HCT116 (cell line): ENCODE data around the gene EXOC4. TPM values are rescaled to one million over a fixed set of nuclear protein-coding genes. Genes with fewer than 3 reads are reported as not detected.

ENCODE experiments used
- ATAC-seq: fragments of 200-7000 bp; cut with Tn5 transposase; 2 replicates; pipeline ENCODE4 v1.9.1; 2020; ENCODE audit warnings: mild to moderate bottlenecking, moderate library complexity
- BruUV-seq: library from RNA; stranded (reverse); fragments of 400-500 nt; replicated peaks from 2 replicates; lab custom pipeline; 2021; lab: Mats Ljungman, UMichigan
- CTCF ChIA-PET: fragments of 300-600 bp; sonication (Branson Sonifier 250); formaldehyde crosslinking; loops from one replicate; lab custom pipeline; 2021; ENCODE audit warnings: antibody characterized with exemption; lab: Charles Lee
- POLR2A ChIA-PET: fragments of 300-600, 350-600 bp; sonication (Branson Sonifier 250); formaldehyde crosslinking; loops from one replicate; lab custom pipeline; 2021; ENCODE audit warnings: antibody characterized with exemption; lab: Charles Lee
- RAD21 ChIA-PET, 2 experiments: fragments of 300-600 bp; sonication (Branson Sonifier 250); formaldehyde crosslinking; loops; one replicate each; lab custom pipeline; 2023; ENCODE audit warnings: low total read pairs in 2 of 2; ENCODE audit not compliant: uncharacterized antibody in 2 of 2, unreplicated experiment in 2 of 2, low non-redundant PET in 1 of 2; lab: Charles Lee
- DNase-seq: peaks from one replicate; pipeline ENCODE4 v3.0.0-alpha.2; 2010; ENCODE audit warnings: low read depth, low spot score
- H2AFZ ChIP-seq: fragments of 200-600 bp; shearing (Covaris generic), sonication (generic); 2 replicates; pipeline ENCODE4 v1.6.1; 2017; ENCODE audit warnings: low read depth, mixed run types, mixed read lengths, antibody characterized with exemption, low read length; ENCODE audit not compliant: poor library complexity, severe bottlenecking
- H3K27ac ChIP-seq: 2 replicates; pipeline ENCODE4 v1.5.1; 2012; ENCODE audit warnings: low read depth, low read length
- H3K27me3 ChIP-seq: fragments of 200-600 bp; sonication (generic); 2 replicates; pipeline ENCODE4 v1.6.1; 2016; ENCODE audit warnings: mixed run types, low read length, mixed read lengths; ENCODE audit not compliant: insufficient read depth
- H3K36me3 ChIP-seq, 2 experiments: fragments of 200-500 bp in 1 of 2; fragments of 200-600 bp in 1 of 2; sonication (Bioruptor generic) in 1 of 2; sonication (generic) in 1 of 2; 2 replicates each; pipeline versions ENCODE4 v1.5.1 to v1.6.1; 2014 to 2016; ENCODE audit warnings: low read length in 2 of 2, inconsistent platforms in 1 of 2, mixed read lengths in 1 of 2, mixed run types in 1 of 2; ENCODE audit not compliant: insufficient read depth in 2 of 2, control insufficient read depth in 1 of 2
- H3K4me1 ChIP-seq, 2 experiments: fragments of 200-600 bp in 1 of 2; sonication (generic) in 1 of 2; 2 replicates each; pipeline versions ENCODE4 v1.5.1 to v1.6.1; 2012 to 2017; ENCODE audit warnings: low read length in 2 of 2, inconsistent platforms in 1 of 2, mild to moderate bottlenecking in 1 of 2, mixed read lengths in 1 of 2, mixed run types in 1 of 2, moderate library complexity in 1 of 2; ENCODE audit not compliant: insufficient read depth in 2 of 2, control insufficient read depth in 1 of 2
- H3K4me2 ChIP-seq: fragments of 200-600 bp; sonication (generic); 2 replicates; pipeline ENCODE4 v1.6.1; 2017; ENCODE audit warnings: mixed run types, low read length, mixed read lengths
- H3K4me3 ChIP-seq, 2 experiments: fragments of 200-600 bp in 1 of 2; sonication (generic) in 1 of 2; replicated peaks in 1 of 2; 2 replicates each; pipeline ENCODE4 v1.5.1; 2011 to 2016; ENCODE audit warnings: low read length in 2 of 2, control low read depth in 1 of 2, low read depth in 1 of 2, mild to moderate bottlenecking in 1 of 2, mixed read lengths in 1 of 2, mixed run types in 1 of 2
- H3K79me2 ChIP-seq: fragments of 200-600 bp; sonication (generic); 2 replicates; pipeline ENCODE4 v1.6.1; 2017; ENCODE audit warnings: mild to moderate bottlenecking, mixed run types, low read length, moderate library complexity, mixed read lengths; ENCODE audit not compliant: insufficient read depth
- H3K9ac ChIP-seq: fragments of 200-600 bp; sonication (generic); 2 replicates; pipeline ENCODE4 v1.6.1; 2016; ENCODE audit warnings: low read length, mixed read lengths
- H3K9me2 ChIP-seq: fragments of 200-600 bp; sonication (generic), shearing (Covaris generic); 2 replicates; pipeline ENCODE4 v1.6.1; 2017; ENCODE audit warnings: mixed run types, mild to moderate bottlenecking, moderate library complexity; ENCODE audit not compliant: insufficient read depth
- H3K9me3 ChIP-seq, 2 experiments: fragments of 200-500 bp in 1 of 2; fragments of 200-600 bp in 1 of 2; sonication (Bioruptor generic) in 1 of 2; sonication (generic) in 1 of 2; 2 replicates each; pipeline ENCODE4 v1.6.1; 2014 to 2017; ENCODE audit warnings: low read length in 2 of 2, mixed read lengths in 2 of 2, inconsistent platforms in 1 of 2, low read depth in 1 of 2, mild to moderate bottlenecking in 1 of 2, mixed run types in 1 of 2, moderate library complexity in 1 of 2; ENCODE audit not compliant: control insufficient read depth in 1 of 2, insufficient read depth in 1 of 2
- H4K20me1 ChIP-seq: fragments of 200-600 bp; sonication (generic), shearing (Covaris generic); 2 replicates; pipeline ENCODE4 v1.6.1; 2017; ENCODE audit warnings: mixed run types, mild to moderate bottlenecking, moderate library complexity; ENCODE audit not compliant: insufficient read depth
- CBX3 ChIP-seq: IDR thresholded peaks from 2 replicates; pipeline ENCODE4 v1.6.1; 2012; ENCODE audit warnings: low read depth
- CTCF ChIP-seq, 3 experiments: fragments of 200-600 bp in 1 of 3; sonication (generic) in 1 of 3; IDR thresholded peaks in 2 of 3; conservative IDR thresholded peaks in 1 of 3; 2 replicates each; pipeline ENCODE4 v1.5.1; 2012 to 2017; ENCODE audit warnings: low read depth in 2 of 3, low read length in 2 of 3, antibody characterized with exemption in 1 of 3, borderline replicate concordance in 1 of 3, control low read depth in 1 of 3, mild to moderate bottlenecking in 1 of 3, mixed read lengths in 1 of 3, mixed run types in 1 of 3, moderate library complexity in 1 of 3; ENCODE audit not compliant: insufficient read depth in 1 of 3
- ELF1 ChIP-seq: IDR thresholded peaks from 2 replicates; pipeline ENCODE4 v1.6.1; 2012; ENCODE audit warnings: low read depth, borderline replicate concordance
- EZH2 ChIP-seq: fragments of 200-600 bp; sonication (generic); IDR thresholded peaks from 2 replicates; pipeline ENCODE4 v1.6.1; 2017; ENCODE audit warnings: antibody characterized with exemption, mixed run types
- EZH2phosphoT487 ChIP-seq: fragments of 200-600 bp; IDR thresholded peaks from 2 replicates; pipeline ENCODE4 v1.6.1; 2018; ENCODE audit warnings: antibody characterized with exemption, borderline replicate concordance
- FOSL1 ChIP-seq: IDR thresholded peaks from 2 replicates; pipeline ENCODE4 v1.6.1; 2012; ENCODE audit warnings: low read depth
- JUND ChIP-seq: IDR thresholded peaks from 2 replicates; pipeline ENCODE4 v1.6.1; 2012
- MAX ChIP-seq: IDR thresholded peaks from 2 replicates; pipeline ENCODE4 v1.6.1; 2012
- POLR2AphosphoS5 ChIP-seq: IDR thresholded peaks from 2 replicates; pipeline ENCODE4 v1.6.1; 2011; ENCODE audit warnings: mild to moderate bottlenecking, low read depth, low read length, moderate library complexity
- RAD21 ChIP-seq: IDR thresholded peaks from 2 replicates; pipeline ENCODE4 v1.6.1; 2012; ENCODE audit warnings: low read depth, mild to moderate bottlenecking
- SIN3A ChIP-seq: IDR thresholded peaks from 2 replicates; pipeline ENCODE4 v1.6.1; 2012; ENCODE audit warnings: low read depth
- TCF7L2 ChIP-seq: IDR thresholded peaks from 2 replicates; pipeline ENCODE4 v1.7.0; 2011; ENCODE audit warnings: borderline replicate concordance, inconsistent platforms; ENCODE audit not compliant: insufficient read depth, insufficient read length; ENCODE audit errors: extremely low read depth
- YY1 ChIP-seq: IDR thresholded peaks from 2 replicates; pipeline ENCODE4 v1.6.1; 2011; ENCODE audit warnings: low read length, low read depth, moderate library complexity, mild to moderate bottlenecking; ENCODE audit not compliant: insufficient replicate concordance; ENCODE audit errors: extremely low read depth
- ZBTB33 ChIP-seq: IDR thresholded peaks from 2 replicates; pipeline ENCODE4 v1.6.1; 2011; ENCODE audit warnings: mild to moderate bottlenecking, low read length, moderate library complexity; ENCODE audit not compliant: insufficient replicate concordance; ENCODE audit errors: extremely low read depth
- ZNF274 ChIP-seq: fragments of 200-500 bp; sonication (Bioruptor generic); IDR thresholded peaks from 2 replicates; pipeline ENCODE4 v1.6.1; 2014; ENCODE audit warnings: mild to moderate bottlenecking, low read depth, low read length, inconsistent platforms
- intact Hi-C: fragments of 100-400 bp; cut with micrococcal nuclease; formaldehyde crosslinking; loops from 2 replicates; pipeline ENCODE4 v1.10.0; 2022
- total RNA-seq: library from RNA; stranded (reverse); gene quantifications from one replicate; pipeline ENCODE4 v1.2.1, GENCODE V29; 2021; ENCODE audit not compliant: unreplicated experiment

EXOC4 gene
- total RNA-seq, 1 experiment from 2014 or later: 40.3 TPM

- no peak overlapping the region for H3K4me2 ChIP-seq
- no peak for DNase-seq
- POLR2A ChIA-PET: no interaction called here
These were observed 257.6 kb downstream of the EXOC4 start for GRCh38 chr7:133510326-133511055.

More at GRCh38 chr7:133510326-133511055, 257.6 kb downstream of the EXOC4 start:
- no TSS peak for BruUV-seq
- intact Hi-C loops: no loop called here
- Histone ChIP-seq H3K36me3 (no peaks in the 10 kb centered on the region), H2AFZ (no peak overlapping the region), H3K9me3 (no peaks in the 10 kb centered on the region), H3K9ac (no peak overlapping the region), H4K20me1 (no peaks in the 10 kb centered on the region; the same call in 1 of the 2 replicates), H3K27ac (no peak overlapping the region), H3K79me2 (no peaks in the 10 kb centered on the region), H3K4me3 (no peak overlapping the region), H3K4me1 (no peaks in the 10 kb centered on the region), H3K27me3 (no peaks in the 10 kb centered on the region), H3K9me2 (no peaks in the 10 kb centered on the region)
- RAD21 ChIA-PET: no interaction called here
- CTCF ChIA-PET: no interaction called here
- no peak for ATAC-seq
- TF ChIP-seq EZH2 (no peak), FOSL1 (no peak), ZBTB33 (no peak), JUND (no peak), MAX (no peak), EZH2phosphoT487 (no peak), ZNF274 (no peak), CTCF (IDR thresholded peaks at IDR 0.05 in 2 of 3, conservative IDR thresholded peaks at IDR 0.05 in 1 of 3; ENCODE audit: borderline replicate concordance in 1 of 3, insufficient read depth in 1 of 3, low read depth in 2 of 3, low read length in 2 of 3) (no peak), CBX3 (no peak), POLR2AphosphoS5 (no peak), ELF1 (no peak), RAD21 (no peak), YY1 (no peak), SIN3A (no peak), TCF7L2 (no peak)
- TF ChIP-seq, all 23 proteins: peak for 0
